ENCODE measurements around the gene CNN2. TPM values are rescaled to one million over a fixed set of nuclear protein-coding genes. Genes with fewer than 3 reads are reported as not detected.

The CNN2 gene
- total RNA-seq, 3 donors from 2014 or later = 52.3 to 69.3 (median 57.8) TPM

DNA sequence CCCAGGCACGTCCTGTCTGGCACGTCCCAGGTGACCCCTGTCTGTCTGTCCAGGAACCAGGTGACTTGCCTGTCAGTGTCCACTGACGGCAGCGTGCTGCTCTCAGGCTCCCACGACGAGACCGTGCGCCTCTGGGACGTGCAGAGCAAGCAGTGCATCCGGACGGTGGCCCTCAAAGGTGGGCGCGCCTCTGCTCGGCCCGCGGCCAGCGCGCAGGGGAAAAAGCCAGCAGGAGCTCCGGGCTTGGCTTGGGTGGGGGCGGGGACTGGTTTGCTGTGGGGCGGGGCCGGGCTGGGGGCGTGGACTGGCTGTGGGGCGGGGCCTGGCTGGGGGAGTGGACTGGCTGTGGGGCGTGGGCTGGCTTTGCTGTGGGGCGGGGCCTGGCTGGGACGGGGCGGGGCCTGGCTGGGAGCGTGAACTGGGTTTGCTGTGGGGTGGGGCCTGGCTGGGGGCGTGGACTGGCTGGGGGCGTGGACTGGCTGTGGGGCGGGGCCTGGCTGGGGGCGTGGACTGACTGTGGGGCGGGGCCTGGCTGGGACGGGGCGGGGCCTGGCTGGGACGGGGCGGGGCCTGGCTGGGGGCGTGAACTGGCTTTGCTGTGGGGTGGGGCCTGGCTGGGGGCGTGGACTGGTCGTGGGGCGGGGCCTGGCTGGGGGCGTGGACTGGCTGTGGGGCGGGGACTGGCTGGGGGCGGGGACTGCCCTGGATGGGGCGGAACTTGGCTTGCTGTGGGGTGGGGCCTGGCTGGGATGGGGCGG is 35.1 kb upstream of the CNN2 start:
- H3K36me3 Mint-ChIP-seq (ENCODE audit: insufficient read depth) = peaks cover 12% of the 10 kb centered on the region
- DNase-seq = peak; percentile 37
- no peaks in the 10 kb centered on the region for H3K27me3 Mint-ChIP-seq (ENCODE audit: low read depth)
- peak; percentile 65 to 72 for ATAC-seq
- no peak overlapping the region for H3K4me3 Mint-ChIP-seq
- no peaks in the 10 kb centered on the region for H3K9me3 Mint-ChIP-seq
- H3K4me1 Mint-ChIP-seq (ENCODE audit: low read depth) = peaks cover 2% of the 10 kb centered on the region

DNA sequence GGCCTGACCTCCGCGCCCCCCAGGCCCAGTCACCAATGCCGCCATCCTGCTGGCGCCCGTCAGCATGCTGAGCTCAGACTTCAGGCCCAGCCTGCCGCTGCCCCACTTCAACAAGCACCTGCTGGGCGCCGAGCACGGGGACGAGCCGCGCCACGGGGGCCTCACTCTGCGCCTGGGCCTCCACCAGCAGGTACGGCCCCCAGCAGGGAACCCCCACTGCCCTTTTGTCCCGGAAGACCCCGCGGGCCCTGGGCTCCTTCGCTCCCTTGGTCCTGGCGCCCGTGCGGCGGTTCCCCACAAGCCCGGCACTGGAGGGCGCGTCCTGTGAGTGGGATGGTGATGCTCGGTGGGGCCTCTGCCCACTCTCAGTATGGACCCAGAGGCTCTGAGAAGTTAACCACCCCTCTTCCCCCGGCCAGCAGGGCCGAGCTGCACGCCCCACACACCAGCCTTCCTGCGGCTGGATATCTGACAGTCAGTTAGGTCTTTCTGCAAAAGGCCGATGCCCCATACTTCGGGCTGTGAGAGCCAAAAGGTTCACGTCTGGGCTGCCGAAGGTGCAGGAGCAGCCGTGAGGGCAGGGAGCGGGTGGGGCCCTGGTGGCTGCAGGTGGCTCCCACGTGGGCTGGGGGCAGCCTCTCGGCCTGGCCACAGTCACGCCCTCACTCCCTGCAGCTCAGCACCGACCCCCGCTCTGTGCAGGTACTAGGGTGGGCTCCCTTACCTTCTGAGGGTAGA is 34.3 kb upstream of the CNN2 start:
- ATAC-seq = no peak
- Mint-ChIP-seq H3K4me1 (ENCODE audit: low read depth) (peaks cover 7% of the 10 kb centered on the region), H3K36me3 (ENCODE audit: insufficient read depth) (peaks cover 8% of the 10 kb centered on the region), H3K4me3 (no peak overlapping the region), H3K9me3 (no peaks in the 10 kb centered on the region), H3K27me3 (ENCODE audit: low read depth) (no peaks in the 10 kb centered on the region)
- no peak for DNase-seq

DNA sequence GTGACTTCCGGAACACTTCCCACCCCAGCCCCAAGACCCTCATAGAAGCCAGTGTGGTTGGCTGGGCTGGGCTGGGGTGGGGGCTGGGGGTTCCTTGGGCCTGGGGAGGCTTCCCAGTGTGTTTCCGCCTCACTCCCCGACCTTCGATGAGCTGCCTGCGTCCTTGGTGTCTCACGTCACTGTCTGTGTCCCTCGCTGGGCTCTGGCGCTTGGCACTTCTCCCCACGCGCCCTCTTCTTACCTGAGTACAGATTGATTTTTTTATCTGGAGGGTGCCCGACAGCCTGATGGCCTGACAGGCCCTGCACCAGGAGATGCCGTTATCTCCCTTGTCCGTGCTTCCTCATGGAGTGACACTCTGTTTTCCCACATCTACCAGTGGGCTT is 33.7 kb upstream of the CNN2 start:
- peaks cover 8% of the 10 kb centered on the region for H3K36me3 Mint-ChIP-seq (ENCODE audit: insufficient read depth)
- H3K27me3 Mint-ChIP-seq (ENCODE audit: low read depth) = no peaks in the 10 kb centered on the region
- H3K4me1 Mint-ChIP-seq (ENCODE audit: low read depth) = peaks cover 7% of the 10 kb centered on the region
- H3K9me3 Mint-ChIP-seq = no peaks in the 10 kb centered on the region
- ATAC-seq = no peak
- no peak for DNase-seq
- H3K4me3 Mint-ChIP-seq = no peak overlapping the region

DNA sequence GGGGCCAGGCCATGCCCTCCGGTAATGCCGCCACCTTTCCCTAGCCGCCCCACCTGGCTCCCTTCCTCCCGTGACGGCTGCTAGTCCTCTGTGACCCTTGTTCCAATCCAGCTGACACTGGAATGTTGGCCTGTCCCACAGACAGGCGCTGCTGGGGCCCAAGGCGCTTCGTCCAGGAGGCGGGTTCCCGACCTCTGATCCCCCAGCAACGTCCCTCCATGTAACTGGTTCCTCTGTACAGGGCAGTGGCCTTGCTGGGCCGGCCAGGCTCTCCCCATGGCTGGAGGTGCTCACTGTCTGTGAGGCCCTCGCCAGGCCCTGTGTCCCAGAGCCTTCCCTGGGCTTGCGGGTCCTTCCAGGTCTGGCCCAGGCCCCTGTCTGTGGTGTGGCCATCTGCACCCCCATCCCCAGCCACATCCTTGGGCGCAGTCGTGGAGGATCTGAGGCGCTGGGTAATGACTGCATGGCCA is 33.0 kb upstream of the CNN2 start:
- no peak for DNase-seq
- no peak for ATAC-seq
- H3K27me3 Mint-ChIP-seq (ENCODE audit: low read depth) = peaks cover 5% of the 10 kb centered on the region
- H3K4me3 Mint-ChIP-seq = no peak overlapping the region
- H3K9me3 Mint-ChIP-seq = no peaks in the 10 kb centered on the region
- H3K4me1 Mint-ChIP-seq (ENCODE audit: low read depth) = peaks cover 7% of the 10 kb centered on the region
- H3K36me3 Mint-ChIP-seq (ENCODE audit: insufficient read depth) = peaks cover 5% of the 10 kb centered on the region

DNA sequence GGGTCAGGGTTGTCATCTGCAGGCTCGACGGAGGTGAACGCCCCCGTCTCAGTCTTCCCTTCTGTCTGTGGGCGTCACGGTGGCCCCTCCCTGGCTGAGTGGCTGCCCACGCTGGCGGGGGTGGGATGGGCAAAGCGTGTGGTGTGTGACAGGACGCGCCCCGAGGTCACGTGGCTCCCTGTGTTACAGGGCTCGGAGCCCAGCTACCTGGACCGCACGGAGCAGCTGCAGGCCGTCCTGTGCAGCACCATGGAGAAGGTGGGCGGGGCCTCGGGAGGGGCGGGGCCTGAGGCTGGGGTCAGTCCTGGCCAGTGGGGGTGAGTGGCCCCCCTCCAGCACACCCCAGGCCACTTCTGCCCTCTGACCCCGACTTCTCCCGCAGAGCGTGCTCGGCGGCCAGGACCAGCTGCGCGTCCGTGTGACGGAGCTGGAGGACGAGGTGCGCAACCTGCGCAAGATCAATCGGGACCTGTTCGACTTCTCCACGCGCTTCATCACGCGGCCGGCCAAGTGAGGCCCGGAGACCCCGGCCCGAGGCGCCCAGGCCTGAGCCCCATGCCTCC is 32.5 kb upstream of the CNN2 start:
- no peak overlapping the region for H3K4me3 Mint-ChIP-seq
- ATAC-seq (no peak), DNase-seq (no peak)
- H3K9me3 Mint-ChIP-seq = no peaks in the 10 kb centered on the region
- peaks cover 7% of the 10 kb centered on the region for H3K4me1 Mint-ChIP-seq (ENCODE audit: low read depth)
- peaks cover 8% of the 10 kb centered on the region for H3K27me3 Mint-ChIP-seq (ENCODE audit: low read depth)
- H3K36me3 Mint-ChIP-seq (ENCODE audit: insufficient read depth) = peaks cover 5% of the 10 kb centered on the region

DNA sequence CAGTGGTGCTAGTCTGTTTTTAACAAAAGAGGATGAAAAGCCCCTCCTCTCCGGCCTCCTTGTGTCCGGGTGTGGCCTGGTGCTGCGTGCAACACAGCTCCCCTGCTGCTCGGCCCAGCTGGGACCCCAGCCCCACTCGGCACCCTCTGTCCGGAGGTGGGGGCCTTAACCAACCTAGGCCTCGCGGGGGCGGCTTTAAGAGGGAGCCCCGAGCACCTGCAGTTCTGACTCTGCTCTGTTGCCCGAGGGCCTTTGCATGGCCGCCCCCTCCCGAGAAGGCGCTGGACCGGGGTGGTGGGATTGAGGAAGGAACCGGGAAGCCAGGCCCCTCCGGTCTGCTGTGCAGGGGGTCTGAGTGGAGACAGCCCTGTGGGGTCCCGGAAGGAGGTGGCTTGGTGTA is 31.9 kb upstream of the CNN2 start:
- H3K4me3 Mint-ChIP-seq = no peak overlapping the region
- peaks cover 14% of the 10 kb centered on the region for H3K27me3 Mint-ChIP-seq (ENCODE audit: low read depth)
- peaks cover 5% of the 10 kb centered on the region for H3K36me3 Mint-ChIP-seq (ENCODE audit: insufficient read depth)
- peaks cover 7% of the 10 kb centered on the region for H3K4me1 Mint-ChIP-seq (ENCODE audit: low read depth)
- ATAC-seq = no peak
- no peaks in the 10 kb centered on the region for H3K9me3 Mint-ChIP-seq
- DNase-seq = no peak

DNA sequence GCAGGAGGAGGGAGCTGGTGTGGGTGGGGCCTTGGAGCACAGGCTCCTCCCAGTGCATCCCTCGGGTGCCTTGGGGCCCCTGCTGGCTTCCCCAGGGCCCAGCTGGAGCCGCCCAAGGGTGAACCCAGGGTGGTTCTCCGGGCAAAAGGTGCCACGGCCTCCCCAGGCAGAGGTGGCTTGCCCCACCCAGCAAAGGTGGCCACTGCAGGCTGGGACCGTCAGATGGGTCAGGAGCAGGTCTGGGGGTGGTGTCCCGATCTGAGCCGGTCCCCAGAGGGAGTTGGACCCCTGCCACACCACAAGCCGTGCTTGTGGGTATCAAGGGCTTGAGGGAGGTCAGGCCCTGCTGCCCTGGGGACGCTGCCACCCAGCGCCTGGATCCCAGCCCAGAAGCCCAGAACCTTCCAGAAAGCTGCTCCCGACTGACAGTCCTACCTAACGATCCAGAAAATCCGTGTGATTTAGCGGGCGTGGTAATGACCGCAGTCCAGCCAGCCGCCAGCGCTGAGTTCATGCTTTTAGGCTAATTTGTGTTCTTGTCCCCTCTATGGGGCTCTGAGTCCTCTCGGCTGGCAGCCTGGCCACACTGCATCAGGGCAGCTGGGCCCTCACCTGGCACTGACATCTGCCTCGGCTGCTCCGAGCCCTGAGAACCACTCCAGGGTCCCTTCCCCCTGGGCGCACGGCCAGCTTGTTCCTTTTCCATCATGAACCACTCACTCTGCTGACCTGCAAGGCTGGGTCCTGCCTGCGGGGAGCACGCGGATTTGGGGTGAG is 31.2 kb upstream of the CNN2 start:
- Mint-ChIP-seq H3K4me1 (ENCODE audit: low read depth) (peaks cover 7% of the 10 kb centered on the region), H3K36me3 (ENCODE audit: insufficient read depth) (peaks cover 5% of the 10 kb centered on the region), H3K27me3 (ENCODE audit: low read depth) (peaks cover 18% of the 10 kb centered on the region), H3K9me3 (no peaks in the 10 kb centered on the region), H3K4me3 (no peak overlapping the region)
- no peak for ATAC-seq
- DNase-seq = no peak

DNA sequence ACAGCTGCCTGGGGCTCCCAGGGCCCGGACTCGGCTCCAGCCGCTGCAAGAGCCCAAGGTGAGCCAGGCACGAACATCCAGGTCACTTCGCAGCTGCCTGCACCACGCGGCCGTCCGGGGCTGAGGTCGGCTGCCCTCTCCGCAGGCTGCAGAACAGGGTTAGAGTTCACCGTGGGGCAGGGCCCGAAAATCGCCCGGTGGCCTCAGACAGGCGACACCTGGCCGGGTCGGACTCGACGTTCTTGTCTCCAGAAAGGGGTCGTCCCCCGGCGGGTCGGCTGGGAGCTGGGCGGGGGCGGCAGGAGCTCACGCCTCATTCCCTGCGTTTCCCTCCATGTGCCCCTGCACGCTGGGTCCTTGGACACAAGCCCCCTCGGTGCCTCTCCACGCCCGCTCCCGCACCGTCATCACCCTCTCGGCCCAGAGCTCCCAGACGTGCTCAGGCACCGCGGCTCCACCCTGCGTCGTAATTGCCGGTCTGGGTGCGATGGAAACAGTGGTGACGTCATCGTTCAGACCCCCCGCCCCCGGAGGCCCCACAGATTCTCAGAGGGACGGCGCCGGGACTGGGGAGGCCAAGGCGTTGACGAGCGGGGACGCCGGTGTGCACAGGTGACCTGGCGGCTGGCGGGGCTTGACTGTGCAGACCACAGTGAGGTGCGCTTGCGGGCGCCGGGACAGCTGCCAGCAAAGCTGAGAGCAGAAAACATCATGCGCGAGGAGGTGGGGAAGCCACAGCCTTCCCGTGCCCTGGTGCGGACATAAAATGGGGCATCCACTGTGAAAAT is 30.2 kb upstream of the CNN2 start:
- peak overlapping the region; percentile 59 for H3K4me3 Mint-ChIP-seq
- DNase-seq = peak; percentile 72
- peaks cover 22% of the 10 kb centered on the region for H3K27me3 Mint-ChIP-seq (ENCODE audit: low read depth)
- H3K9me3 Mint-ChIP-seq = no peaks in the 10 kb centered on the region
- ATAC-seq = peak; percentile 39 to 48
- H3K36me3 Mint-ChIP-seq (ENCODE audit: insufficient read depth) = peaks cover 5% of the 10 kb centered on the region
- peaks cover 8% of the 10 kb centered on the region for H3K4me1 Mint-ChIP-seq (ENCODE audit: low read depth)

DNA sequence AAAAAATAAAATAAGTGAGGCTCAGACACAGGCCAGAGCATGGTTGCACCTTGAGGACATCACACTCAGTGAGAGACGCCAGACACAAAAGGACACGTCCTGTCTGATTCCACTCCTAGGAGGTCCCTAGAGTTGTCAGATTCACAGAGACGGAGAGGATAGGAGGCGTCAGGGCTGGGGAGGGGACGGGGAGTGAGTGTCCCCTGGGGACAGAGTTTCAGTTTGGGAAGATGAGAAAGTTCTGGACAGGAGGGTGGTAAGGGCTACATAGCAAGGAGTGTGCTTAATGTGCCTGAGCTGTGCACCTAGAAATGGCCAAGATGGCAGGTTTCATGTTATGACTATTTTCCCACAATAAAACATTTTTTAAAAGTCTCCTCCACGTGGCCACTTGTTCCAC is 28.3 kb upstream of the CNN2 start:
- Mint-ChIP-seq H3K36me3 (ENCODE audit: insufficient read depth) (peaks cover 2% of the 10 kb centered on the region), H3K9me3 (no peaks in the 10 kb centered on the region), H3K27me3 (ENCODE audit: low read depth) (peaks cover 27% of the 10 kb centered on the region), H3K4me3 (no peak overlapping the region), H3K4me1 (ENCODE audit: low read depth) (peaks cover 11% of the 10 kb centered on the region)
- no peak for DNase-seq
- ATAC-seq = no peak

DNA sequence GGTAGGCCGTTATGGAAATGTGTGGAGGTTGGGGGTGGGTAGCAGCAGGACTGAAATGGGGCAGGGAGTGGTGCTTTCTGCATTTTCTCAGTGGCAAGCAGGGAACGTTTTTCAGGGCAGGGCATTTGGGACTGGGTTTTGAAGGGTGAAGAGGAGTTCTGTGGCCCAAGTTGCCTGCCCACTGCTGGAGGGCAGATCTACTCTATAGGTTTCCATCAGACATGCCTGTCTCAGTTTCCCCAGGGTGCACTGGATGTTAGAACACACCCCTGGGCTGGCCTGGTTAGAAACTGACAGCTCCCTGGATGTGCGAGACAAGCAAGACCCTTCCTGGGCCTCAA is 27.1 kb upstream of the CNN2 start:
- H3K27me3 Mint-ChIP-seq (ENCODE audit: low read depth) = peaks cover 30% of the 10 kb centered on the region
- DNase-seq (no peak), ATAC-seq (no peak)
- H3K4me1 Mint-ChIP-seq (ENCODE audit: low read depth) = peaks cover 11% of the 10 kb centered on the region
- H3K9me3 Mint-ChIP-seq = no peaks in the 10 kb centered on the region
- H3K4me3 Mint-ChIP-seq = no peak overlapping the region
- no peaks in the 10 kb centered on the region for H3K36me3 Mint-ChIP-seq (ENCODE audit: insufficient read depth)

DNA sequence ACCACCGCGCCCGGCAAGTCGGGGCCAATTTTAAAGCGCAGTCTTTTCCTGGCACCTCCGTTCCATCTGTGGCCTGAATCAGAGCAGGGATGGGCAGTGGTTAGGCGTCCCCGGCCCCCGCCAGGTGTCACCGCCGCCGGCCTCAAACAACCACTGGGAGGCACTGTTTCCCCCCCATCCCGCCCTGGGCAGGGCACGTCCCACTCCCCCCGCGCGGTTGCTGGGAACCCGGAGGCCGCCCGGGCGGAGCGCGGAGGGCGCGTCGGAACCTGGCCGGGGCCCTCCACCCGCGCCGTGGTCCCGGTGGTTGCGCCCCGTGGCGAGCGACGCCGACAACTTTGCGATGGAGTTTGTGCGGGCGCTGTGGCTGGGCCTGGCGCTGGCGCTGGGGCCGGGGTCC is 26.3 kb upstream of the CNN2 start, which contains the start of gene GRIN3B:
TSS of gene GRIN3B (plus strand) at position 325 of the 400 bp plus-strand sequence. CDS start at position 344, 19 bp downstream.
- Mint-ChIP-seq H3K36me3 (ENCODE audit: insufficient read depth) (no peaks in the 10 kb centered on the region), H3K4me1 (ENCODE audit: low read depth) (peaks cover 11% of the 10 kb centered on the region), H3K9me3 (no peaks in the 10 kb centered on the region), H3K27me3 (ENCODE audit: low read depth) (peaks cover 30% of the 10 kb centered on the region), H3K4me3 (peak within 1 kb of the TSS; percentile 19)
- ATAC-seq = peak; percentile 51 to 59
- DNase-seq = peak; percentile 60

DNA sequence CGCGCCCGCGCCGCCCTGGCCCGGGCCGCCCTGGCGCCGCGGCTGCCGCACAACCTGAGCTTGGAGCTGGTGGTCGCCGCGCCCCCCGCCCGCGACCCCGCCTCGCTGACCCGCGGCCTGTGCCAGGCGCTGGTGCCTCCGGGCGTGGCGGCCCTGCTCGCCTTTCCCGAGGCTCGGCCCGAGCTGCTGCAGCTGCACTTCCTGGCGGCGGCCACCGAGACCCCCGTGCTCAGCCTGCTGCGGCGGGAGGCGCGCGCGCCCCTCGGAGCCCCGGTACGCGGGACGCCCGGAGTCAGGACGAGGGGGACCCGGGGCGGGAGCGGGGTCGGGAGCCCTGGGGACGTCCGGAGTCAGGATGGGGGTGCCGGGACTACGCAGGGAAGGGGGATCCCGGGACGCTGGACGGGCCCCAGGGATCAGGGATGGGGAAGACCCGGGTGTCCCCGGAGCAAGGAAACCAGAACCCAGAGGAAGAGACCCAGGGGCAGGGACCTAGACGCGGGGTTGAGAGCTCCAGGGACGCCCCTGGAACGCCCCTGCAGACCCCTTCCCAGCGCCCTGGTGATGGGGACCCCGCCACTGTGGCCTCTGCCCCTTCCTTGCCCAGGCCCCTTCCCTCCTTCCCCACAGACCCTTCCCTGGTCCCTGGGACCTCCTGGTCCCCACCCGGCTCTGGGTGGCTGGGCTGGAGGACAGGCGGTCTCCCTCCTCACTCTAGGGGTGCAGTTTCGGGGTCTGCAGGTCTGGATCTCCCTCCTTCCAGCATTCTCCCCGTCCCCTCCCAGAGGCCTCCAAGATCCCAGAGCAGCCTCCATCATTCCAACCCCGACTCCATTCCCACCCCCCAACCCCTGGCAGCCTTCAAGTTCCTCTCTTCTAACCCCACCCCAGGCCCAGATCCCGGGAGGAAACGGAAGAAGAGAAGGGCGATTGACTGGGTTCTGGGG is 25.5 kb upstream of the CNN2 start:
- peaks cover 11% of the 10 kb centered on the region for H3K4me1 Mint-ChIP-seq (ENCODE audit: low read depth)
- H3K4me3 Mint-ChIP-seq = peak overlapping the region; percentile 19
- no peak for ATAC-seq

More for the DNA sequence above, 25.5 kb upstream of the CNN2 start:
- Mint-ChIP-seq H3K36me3 (ENCODE audit: insufficient read depth) (no peaks in the 10 kb centered on the region), H3K9me3 (no peaks in the 10 kb centered on the region), H3K27me3 (ENCODE audit: low read depth) (peaks cover 30% of the 10 kb centered on the region)
- no peak for DNase-seq
